Lung microvascular endothelial cell (primary cell): ENCODE results near the gene TM9SF4. TPM values are rescaled to one million over a fixed set of nuclear protein-coding genes. Genes with fewer than 3 reads are reported as not detected.
"Not testable (repeated sequence)": the region's sequence is repeated elsewhere in the genome, so short reads cannot be mapped to it uniquely, and the experiment has no call there.

ENCODE experiments used
- DNase-seq, 2 donors: peaks; one replicate each; pipeline versions ENCODE4 v3.0.0 to v3.0.0-alpha.2; 2010; ENCODE audit warnings: low read depth in 2 of 2
- total RNA-seq: library from RNA; depleted of rRNA; stranded (reverse); fragments of >200 nt; gene quantifications from 2 replicates; pipeline ENCODE4 v1.2.1, GENCODE V29; 2014

TM9SF4 gene
- total RNA-seq, 1 donor from 2014 or later, result 25.2 TPM

DNA sequence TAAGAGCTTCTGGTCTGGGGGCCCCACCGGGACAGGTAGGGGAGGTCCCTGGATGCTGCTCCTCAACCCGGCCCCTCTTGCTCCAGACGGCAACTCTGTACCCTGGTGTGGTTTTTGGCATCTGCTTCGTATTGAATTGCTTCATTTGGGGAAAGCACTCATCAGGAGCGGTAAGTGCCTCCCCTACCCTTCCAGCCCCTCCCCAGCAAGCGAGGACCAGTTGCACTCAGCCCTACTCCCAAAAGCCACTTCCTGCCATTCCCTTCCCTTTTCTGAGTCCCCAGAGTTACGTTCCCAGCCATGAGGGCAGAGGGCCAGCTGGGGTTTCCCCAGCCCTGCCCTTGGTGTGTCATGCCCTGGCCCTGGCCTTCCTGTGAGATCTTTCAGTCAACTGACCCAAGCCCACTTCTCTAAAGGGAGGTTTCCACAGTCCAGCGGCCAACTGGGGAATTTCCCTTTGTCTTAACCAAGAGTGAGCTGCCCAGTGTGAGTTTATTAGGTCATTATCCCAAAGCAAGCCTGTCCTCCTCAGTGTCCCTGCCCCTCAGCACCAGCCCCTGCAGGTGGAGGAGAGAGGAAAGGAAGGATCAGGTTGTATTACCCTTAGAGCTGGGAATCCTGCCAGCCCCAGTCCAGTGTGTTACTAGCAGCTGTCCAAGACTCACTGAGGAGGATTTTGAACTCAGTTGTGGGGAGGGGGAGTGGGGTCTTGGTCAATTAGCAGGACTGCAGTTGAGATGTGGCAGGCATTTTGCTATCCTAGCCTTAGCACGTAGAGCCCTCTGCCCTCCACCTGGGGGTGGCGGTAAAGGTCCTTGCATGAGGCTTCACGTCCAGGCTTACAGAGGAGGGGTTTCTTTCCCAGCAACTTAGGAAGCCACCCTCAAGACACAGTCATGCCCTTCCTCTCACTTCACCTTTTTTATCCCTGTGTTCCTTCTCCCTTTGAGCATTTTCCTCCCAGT lies 45.8 kb downstream of the TM9SF4 start:
- DNase-seq, result peak; percentile 90 to 91

- DNase-seq, result no peak
Observed at GRCh38 chr20:32157611-32158010, 48.1 kb downstream of the TM9SF4 start.

DNA sequence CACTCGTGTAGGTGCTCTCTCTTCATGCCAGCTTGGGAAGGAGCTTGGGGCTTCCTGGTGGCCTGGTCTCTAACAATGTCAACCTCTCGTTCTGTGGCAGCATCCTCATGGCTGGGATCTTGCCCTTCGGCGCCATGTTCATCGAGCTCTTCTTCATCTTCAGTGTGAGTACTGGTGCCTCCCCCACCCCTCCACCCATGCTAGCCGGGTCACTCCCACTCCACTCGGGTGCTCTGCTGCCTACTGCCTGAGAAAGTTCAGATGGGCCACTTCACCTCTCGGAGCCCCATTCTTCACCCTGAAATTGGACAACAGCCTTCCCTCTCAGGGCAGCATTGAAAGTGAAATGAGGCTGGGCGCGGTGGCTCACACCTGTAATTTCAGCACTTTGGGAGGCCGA lies 48.8 kb downstream of the TM9SF4 start:
- no peak for DNase-seq

GRCh38 chr20:32158943-32159660 lies 49.6 kb downstream of the TM9SF4 start:
- DNase-seq, result peak in 1 of 2 donors; percentile 12

DNA sequence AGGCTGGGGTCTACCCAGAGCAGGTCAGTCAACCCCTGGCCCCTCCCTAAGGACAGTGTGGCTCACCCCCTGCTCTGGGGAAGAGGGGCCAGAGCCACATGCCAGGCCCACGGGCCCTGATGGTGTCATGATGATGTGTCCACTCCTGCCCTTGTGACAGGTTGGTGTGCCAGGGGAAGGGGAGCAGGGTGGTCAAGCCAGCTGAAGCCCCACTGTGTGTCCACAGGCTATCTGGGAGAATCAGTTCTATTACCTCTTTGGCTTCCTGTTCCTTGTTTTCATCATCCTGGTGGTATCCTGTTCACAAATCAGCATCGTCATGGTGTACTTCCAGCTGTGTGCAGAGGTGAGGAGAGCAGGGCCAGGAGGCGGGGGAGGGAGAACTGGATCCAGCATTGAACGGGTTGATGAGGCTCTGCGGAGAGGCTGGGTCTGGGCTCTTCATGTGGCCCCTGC lies 50.3 kb downstream of the TM9SF4 start:
- peak in 1 of 2 donors; percentile 23 for DNase-seq

DNA sequence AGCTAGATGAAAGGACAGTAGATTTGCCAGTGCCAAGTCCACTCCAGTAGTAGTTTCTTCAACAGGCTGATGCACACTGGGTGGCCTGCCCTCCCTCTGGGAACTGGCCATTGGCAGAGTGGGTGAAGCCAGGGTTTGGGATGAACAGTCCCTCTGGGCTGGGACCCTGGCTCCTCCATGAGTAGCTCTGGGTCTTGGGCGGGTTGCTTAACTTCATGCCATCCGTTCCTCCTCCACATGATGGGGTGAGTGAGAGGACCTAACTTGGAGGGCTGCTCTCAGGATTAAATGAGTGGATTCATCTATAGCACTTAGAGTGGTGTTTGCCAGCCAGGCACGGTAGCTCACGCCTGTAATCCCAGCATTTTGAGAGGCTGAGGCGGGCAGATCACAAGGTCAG lies 50.8 kb downstream of the TM9SF4 start:
- DNase-seq, result no peak

GRCh38 chr20:32162351-32162750 lies 52.8 kb downstream of the TM9SF4 start:
- no peak for DNase-seq

DNA sequence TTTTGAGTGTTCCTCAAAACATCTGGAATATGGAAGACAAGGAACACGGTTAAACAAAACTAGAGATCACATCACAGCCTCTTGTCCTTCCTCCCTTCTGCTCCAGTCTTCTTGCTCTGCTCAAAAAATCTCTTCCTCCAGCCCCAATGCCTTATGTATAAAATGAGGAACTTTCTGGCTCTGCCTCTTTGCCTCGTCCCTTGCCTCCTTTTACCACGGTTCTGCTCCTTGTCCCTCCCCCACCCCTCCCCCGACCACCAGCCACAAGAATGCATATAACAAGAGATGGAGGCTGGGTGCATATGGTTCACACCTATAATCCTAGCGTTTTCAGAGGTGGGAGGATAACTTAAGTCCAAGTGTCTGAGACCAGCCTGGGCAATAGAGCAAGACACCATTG lies 54.4 kb downstream of the TM9SF4 start:
- no peak for DNase-seq

DNA sequence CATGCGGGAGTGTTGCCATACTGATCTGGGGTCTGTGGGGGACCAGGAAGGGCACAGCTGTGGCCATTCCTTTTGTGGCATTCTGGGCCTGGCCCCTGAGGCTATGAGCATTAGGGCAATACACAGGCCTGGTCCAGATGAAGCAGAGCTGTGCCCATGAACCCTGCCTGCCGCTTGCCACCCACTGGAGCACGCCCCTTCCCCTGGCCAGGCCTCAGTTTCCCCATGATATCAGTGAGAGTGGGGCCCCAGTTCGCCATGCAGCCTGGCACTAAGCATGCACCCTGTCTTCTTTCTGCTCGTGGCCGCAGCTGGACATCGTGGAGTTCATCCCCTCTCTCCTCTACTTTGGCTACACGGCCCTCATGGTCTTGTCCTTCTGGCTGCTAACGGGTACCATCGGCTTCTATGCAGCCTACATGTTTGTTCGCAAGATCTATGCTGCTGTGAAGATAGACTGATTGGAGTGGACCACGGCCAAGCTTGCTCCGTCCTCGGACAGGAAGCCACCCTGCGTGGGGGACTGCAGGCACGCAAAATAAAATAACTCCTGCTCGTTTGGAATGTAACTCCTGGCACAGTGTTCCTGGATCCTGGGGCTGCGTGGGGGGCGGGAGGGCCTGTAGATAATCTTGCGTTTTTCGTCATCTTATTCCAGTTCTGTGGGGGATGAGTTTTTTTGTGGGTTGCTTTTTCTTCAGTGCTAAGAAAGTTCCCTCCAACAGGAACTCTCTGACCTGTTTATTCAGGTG lies 55.6 kb downstream of the TM9SF4 start:
- peak in 1 of 2 donors; percentile 59 for DNase-seq

DNA sequence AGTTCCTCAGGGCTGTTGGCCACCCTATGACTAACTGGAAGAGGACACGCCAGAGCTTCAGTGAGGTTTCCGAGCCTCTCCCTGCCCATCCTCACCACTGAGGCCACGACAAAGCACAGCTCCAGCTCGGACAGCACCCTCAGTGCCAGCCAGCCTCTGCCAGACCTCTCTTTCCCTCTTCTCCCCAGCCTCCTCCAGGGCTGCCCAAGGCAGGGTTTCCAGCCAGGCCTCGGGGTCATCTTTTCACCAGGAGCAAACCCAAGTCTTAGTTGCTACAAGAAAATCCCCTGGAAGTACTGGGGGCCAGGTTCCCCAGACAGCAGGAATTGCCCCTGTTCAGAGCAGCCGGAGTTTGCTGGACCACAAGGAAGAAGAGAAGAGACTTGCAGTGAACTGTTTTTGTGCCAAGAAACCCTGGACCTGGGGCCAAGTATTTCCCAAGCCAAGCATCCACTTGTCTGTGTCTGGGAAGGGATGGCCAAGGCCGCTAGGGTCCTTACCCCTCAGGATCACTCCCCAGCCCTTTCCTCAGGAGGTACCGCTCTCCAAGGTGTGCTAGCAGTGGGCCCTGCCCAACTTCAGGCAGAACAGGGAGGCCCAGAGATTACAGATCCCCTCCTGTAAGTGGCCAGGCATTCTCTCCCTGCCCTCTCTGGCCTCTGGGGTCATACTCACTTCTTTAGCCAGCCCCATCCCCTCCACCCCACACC lies 56.5 kb downstream of the TM9SF4 start:
- DNase-seq, result no peak

DNA sequence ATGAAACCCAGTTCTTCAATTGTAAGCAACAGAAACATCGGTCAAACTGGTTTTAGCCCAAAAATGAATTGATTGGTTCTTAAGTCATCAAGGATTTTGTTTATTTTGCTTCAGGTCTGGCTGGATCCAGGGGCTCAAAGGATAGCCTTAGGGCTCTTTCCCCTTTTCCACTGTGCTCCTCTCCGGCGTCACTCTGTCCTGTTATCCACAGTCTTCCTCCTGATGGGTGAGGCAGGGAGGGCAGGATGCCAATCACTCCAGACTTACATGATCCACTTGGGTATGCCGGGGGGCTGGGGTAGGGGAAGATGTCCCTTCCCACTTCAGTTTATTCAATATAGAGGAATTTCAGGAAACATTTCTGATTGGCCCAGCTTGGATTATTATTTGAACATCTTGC lies 58.0 kb downstream of the TM9SF4 start:
- DNase-seq, result no peak

GRCh38 chr20:32168184-32168910 lies 58.8 kb downstream of the TM9SF4 start:
- no peak for DNase-seq

- not testable (repeated sequence) for DNase-seq
Observed at GRCh38 chr20:32177696-32178095, 68.2 kb downstream of the TM9SF4 start.

DNA sequence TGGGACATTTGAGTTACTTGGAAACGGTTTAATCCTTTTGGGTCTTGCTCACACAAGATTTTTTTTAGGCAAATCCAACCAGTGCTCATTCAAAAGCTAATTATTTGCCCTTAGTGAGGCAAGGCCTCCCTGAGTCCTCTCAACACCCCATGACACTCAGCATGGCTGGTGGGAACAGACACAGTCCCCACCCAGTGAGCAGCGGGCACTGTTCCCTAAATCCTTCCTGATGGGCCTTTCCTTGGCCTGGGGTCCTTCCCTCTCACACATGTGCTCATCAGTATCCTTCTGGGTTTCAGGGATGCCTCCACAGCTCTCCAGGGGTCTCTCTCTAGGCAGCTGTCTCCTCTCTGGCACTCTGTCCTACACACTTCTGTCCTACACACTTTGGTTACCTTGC lies 70.0 kb downstream of the TM9SF4 start:
- DNase-seq, result no peak

- DNase-seq, result no peak
Observed at GRCh38 chr20:32179934-32180333, 70.4 kb downstream of the TM9SF4 start.

DNA sequence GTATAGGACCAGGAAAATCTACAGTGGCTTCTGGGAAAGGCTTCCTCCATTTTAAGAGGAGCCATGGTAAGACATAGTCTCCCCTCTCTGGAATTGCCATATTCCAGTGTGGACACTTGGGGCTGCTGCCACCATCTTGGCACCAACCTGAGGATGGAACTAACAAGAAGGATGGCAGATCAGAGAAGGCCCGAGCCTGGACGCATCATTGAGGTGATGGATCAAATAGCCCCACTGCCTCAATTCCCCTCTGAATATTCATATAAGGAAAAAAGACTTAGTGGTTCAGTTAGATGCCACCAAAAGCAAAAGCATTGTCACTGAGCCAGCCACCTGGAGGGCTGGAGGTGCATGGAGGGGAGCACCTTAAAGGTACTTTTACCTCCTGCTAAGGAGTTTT lies 72.1 kb downstream of the TM9SF4 start:
- no peak for DNase-seq

DNA sequence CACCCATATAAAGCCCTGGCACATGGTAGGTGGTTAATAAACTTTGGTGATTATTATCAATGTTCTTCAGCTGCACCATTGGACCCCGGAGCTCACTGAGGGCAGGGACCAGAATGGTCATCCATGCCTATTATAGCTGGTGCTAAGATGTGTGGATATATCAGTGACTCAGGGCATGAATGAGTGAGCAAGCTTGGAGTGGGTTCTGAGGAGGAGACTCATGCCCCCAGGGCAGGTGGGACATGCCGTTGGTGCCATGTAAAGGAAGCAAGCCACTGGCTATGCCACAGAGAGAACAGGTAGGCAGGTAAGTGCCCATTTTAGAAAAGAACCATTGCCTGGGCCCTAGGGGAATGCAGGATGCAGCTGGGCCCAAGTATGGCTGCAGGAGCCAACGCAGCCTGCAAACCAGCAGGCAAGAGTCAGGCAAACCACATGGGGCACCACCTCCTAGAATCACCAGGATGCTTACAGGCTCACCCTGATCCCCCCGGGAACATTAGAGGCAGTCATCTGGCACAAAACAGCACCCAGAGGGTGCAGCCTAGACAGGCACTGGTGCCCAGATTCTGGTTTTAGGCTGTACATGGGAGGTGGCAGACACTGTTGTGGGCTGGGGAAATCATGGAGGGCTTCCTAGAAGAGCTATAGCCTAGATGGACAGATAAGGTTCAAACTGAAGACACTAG lies 74.6 kb downstream of the TM9SF4 start:
- DNase-seq, result no peak

GRCh38 chr20:32184961-32185603 lies 75.6 kb downstream of the TM9SF4 start:
- no peak for DNase-seq

GRCh38 chr20:32186506-32186905 lies 77.0 kb downstream of the TM9SF4 start:
- no peak for DNase-seq
